ENCODE data around the gene ADA.

DNA sequence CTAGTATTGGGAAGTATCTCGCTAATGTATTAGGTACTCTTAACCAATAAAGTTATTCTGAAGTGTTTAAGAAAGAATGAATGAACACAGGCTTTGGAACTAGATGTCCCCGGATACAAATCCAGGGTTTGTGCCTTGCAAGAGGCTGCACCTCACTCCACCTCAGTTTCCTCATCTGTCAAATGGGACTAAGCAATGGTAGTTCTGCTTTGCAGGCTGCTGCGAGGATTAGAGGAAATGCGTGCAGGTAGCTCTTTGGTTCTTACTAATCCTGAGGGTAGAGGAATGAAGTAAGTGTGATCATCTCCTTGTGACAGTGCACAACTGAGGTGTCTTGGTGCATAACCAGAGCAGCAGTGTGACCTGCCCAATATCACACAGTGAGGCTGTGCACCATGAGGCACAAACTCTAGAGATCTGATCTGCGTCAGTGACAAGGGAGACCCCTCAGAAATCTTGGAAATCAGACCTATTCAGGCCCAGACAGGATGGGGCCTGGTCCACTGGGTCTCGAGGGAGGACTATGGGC, 26.7 kb downstream of the ADA start:
- TF ChIP-seq, protein P1, sequence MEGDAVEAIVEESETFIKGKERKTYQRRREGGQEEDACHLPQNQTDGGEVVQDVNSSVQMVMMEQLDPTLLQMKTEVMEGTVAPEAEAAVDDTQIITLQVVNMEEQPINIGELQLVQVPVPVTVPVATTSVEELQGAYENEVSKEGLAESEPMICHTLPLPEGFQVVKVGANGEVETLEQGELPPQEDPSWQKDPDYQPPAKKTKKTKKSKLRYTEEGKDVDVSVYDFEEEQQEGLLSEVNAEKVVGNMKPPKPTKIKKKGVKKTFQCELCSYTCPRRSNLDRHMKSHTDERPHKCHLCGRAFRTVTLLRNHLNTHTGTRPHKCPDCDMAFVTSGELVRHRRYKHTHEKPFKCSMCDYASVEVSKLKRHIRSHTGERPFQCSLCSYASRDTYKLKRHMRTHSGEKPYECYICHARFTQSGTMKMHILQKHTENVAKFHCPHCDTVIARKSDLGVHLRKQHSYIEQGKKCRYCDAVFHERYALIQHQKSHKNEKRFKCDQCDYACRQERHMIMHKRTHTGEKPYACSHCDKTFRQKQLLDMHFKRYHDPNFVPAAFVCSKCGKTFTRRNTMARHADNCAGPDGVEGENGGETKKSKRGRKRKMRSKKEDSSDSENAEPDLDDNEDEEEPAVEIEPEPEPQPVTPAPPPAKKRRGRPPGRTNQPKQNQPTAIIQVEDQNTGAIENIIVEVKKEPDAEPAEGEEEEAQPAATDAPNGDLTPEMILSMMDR (IDR thresholded peaks at IDR 0.05) = no peak
- TF ChIP-seq, protein P2, sequence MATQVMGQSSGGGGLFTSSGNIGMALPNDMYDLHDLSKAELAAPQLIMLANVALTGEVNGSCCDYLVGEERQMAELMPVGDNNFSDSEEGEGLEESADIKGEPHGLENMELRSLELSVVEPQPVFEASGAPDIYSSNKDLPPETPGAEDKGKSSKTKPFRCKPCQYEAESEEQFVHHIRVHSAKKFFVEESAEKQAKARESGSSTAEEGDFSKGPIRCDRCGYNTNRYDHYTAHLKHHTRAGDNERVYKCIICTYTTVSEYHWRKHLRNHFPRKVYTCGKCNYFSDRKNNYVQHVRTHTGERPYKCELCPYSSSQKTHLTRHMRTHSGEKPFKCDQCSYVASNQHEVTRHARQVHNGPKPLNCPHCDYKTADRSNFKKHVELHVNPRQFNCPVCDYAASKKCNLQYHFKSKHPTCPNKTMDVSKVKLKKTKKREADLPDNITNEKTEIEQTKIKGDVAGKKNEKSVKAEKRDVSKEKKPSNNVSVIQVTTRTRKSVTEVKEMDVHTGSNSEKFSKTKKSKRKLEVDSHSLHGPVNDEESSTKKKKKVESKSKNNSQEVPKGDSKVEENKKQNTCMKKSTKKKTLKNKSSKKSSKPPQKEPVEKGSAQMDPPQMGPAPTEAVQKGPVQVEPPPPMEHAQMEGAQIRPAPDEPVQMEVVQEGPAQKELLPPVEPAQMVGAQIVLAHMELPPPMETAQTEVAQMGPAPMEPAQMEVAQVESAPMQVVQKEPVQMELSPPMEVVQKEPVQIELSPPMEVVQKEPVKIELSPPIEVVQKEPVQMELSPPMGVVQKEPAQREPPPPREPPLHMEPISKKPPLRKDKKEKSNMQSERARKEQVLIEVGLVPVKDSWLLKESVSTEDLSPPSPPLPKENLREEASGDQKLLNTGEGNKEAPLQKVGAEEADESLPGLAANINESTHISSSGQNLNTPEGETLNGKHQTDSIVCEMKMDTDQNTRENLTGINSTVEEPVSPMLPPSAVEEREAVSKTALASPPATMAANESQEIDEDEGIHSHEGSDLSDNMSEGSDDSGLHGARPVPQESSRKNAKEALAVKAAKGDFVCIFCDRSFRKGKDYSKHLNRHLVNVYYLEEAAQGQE (IDR thresholded peaks at IDR 0.05; ENCODE audit: low read depth, low read length) = no peak
- TF ChIP-seq RAD21 (IDR thresholded peaks at IDR 0.05; ENCODE audit: low read length) (no peak), JUND (IDR thresholded peaks at IDR 0.05) (no peak)

Measured in SK-N-SH (cell line).